HepG2 (cell line): ENCODE data around the gene PEPD. TPM values are rescaled to one million over a fixed set of nuclear protein-coding genes. Genes with fewer than 3 reads are reported as not detected.

Experiments
- CREB3 ChIP-seq: sonication (generic); formaldehyde crosslinking; IDR thresholded peaks from 2 replicates; pipeline ENCODE4 v1.5.0; 2020; ENCODE audit warnings: missing genetic modification reagents
- CSRNP1 ChIP-seq: sonication (generic); formaldehyde crosslinking; IDR thresholded peaks from 2 replicates; pipeline ENCODE4 v1.8.1; 2023; ENCODE audit warnings: mild to moderate bottlenecking, missing genetic modification reagents
- HMG20A ChIP-seq: IDR thresholded peaks from 2 replicates; pipeline ENCODE4 v1.6.1; 2016; ENCODE audit warnings: borderline replicate concordance
- MAFF ChIP-seq: IDR thresholded peaks from 2 replicates; pipeline ENCODE4 v1.6.1; 2011; ENCODE audit warnings: low read depth, low read length, improper control_type of control experiment
- NR2C2 ChIP-seq: sonication (generic); formaldehyde crosslinking; IDR thresholded peaks from 2 replicates; pipeline ENCODE4 v1.4.0; 2020; ENCODE audit warnings: missing genetic modification reagents, mild to moderate bottlenecking, moderate library complexity, borderline replicate concordance
- PCBP1 ChIP-seq: fragments of 200-400 bp; formaldehyde crosslinking; IDR thresholded peaks from 2 replicates; pipeline ENCODE4 v1.6.1; 2017; ENCODE audit warnings: mild to moderate bottlenecking, low read depth, low read length, borderline replicate concordance
- SP4 ChIP-seq: sonication (generic); formaldehyde crosslinking; IDR thresholded peaks from 2 replicates; pipeline ENCODE4 v1.8.1; 2023; ENCODE audit warnings: mild to moderate bottlenecking, missing genetic modification reagents
- ZFP37 ChIP-seq: sonication (generic); formaldehyde crosslinking; IDR thresholded peaks from 2 replicates; pipeline ENCODE4 v1.4.0; 2020; ENCODE audit warnings: missing genetic modification reagents, borderline replicate concordance
- ZKSCAN1 ChIP-seq: fragments of 150-350 bp; IDR thresholded peaks from 2 replicates; pipeline ENCODE4 v1.6.1; 2014; ENCODE audit warnings: low read length
- ZNF253 ChIP-seq: sonication (generic); formaldehyde crosslinking; IDR thresholded peaks from 2 replicates; pipeline ENCODE4 v1.8.0; 2022; ENCODE audit warnings: mild to moderate bottlenecking, missing genetic modification reagents, borderline replicate concordance
- ZNF383 ChIP-seq: sonication (generic); formaldehyde crosslinking; IDR thresholded peaks from 2 replicates; pipeline ENCODE4 v1.4.0; 2020; ENCODE audit warnings: missing genetic modification reagents, mild to moderate bottlenecking, borderline replicate concordance
- ZNF564 ChIP-seq: sonication (generic); formaldehyde crosslinking; IDR thresholded peaks from 2 replicates; pipeline ENCODE4 v1.8.1; 2023; ENCODE audit warnings: mild to moderate bottlenecking, missing genetic modification reagents
- ZNF652 ChIP-seq: IDR thresholded peaks from 2 replicates; pipeline ENCODE4 v1.6.1; 2016; ENCODE audit warnings: low read depth, borderline replicate concordance
- polyA plus RNA-seq, 8 experiments: library from polyadenylated mRNA; depleted of rRNA in 3 of 8; stranded (reverse) in 7 of 8; unstranded in 1 of 8; fragments of >200 nt; fragmentation: Illumina TruSeq in 4 of 8; extraction: Trizol in 4 of 8; gene quantifications; 2 replicates each; pipeline versions ENCODE4 v1.2.1 to v1.2.3, GENCODE V29; 2011 to 2016; ENCODE audit warnings: low read depth in 4 of 8, missing spikeins in 1 of 8, mixed read lengths in 1 of 8; ENCODE audit not compliant: insufficient read depth in 1 of 8
- total RNA-seq, 5 experiments: library from RNA; depleted of rRNA; stranded (reverse); fragments of >200 nt; fragmentation: Illumina TruSeq; extraction: Trizol; gene quantifications; 2 replicates each; pipeline ENCODE4 v1.2.3, GENCODE V29; 2016; ENCODE audit warnings: low read depth in 1 of 5
- TF ChIP-seq, protein P1 (sequence below), 2 experiments: sonication (generic) in 1 of 2; formaldehyde crosslinking in 1 of 2; IDR thresholded peaks; 2 replicates each; pipeline versions ENCODE4 v1.4.0 to v1.6.1; 2018 to 2020; ENCODE audit warnings: missing genetic modification reagents in 2 of 2, borderline replicate concordance in 1 of 2, low read depth in 1 of 2, mild to moderate bottlenecking in 1 of 2, missing biosample characterization in 1 of 2
- TF ChIP-seq, protein P2 (sequence below): sonication (generic); formaldehyde crosslinking; IDR thresholded peaks from 2 replicates; pipeline ENCODE4 v1.5.0; 2020; ENCODE audit warnings: mild to moderate bottlenecking, missing genetic modification reagents, moderate library complexity
- TF ChIP-seq, protein P3 (sequence below): sonication (generic); formaldehyde crosslinking; IDR thresholded peaks from 2 replicates; pipeline ENCODE4 v1.4.0; 2020; ENCODE audit warnings: missing genetic modification reagents
- TF ChIP-seq, protein P4 (sequence below): sonication (generic); formaldehyde crosslinking; IDR thresholded peaks from 2 replicates; pipeline ENCODE4 v1.5.1; 2020; ENCODE audit warnings: missing genetic modification reagents, mild to moderate bottlenecking, borderline replicate concordance

The PEPD gene
- total and polyA plus RNA-seq, 2 of the 13 experiments (the other 11 are each of a cell fraction or from before 2014, with no cell fraction given), result 60.7 to 75.1 TPM

GRCh38 chr19:33397536-33398360 lies 123.8 kb downstream of the PEPD start (continued):
- TF ChIP-seq ZNF652 (CRISPR knock-in tag) (no peak), CSRNP1 (no peak), ZKSCAN1 (no peak), PCBP1 (no peak), ZNF383 (CRISPR knock-in tag) (no peak), MAFF (no peak), ZNF564 (CRISPR knock-in tag) (no peak), NR2C2 (CRISPR knock-in tag) (no peak), SP4 (CRISPR knock-in tag) (no peak; the same call in 1 of the 2 replicates), ZFP37 (CRISPR knock-in tag) (no peak), HMG20A (CRISPR knock-in tag) (no peak), ZNF253 (CRISPR knock-in tag) (no peak), CREB3 (CRISPR knock-in tag) (no peak)
- TF ChIP-seq, protein P1, sequence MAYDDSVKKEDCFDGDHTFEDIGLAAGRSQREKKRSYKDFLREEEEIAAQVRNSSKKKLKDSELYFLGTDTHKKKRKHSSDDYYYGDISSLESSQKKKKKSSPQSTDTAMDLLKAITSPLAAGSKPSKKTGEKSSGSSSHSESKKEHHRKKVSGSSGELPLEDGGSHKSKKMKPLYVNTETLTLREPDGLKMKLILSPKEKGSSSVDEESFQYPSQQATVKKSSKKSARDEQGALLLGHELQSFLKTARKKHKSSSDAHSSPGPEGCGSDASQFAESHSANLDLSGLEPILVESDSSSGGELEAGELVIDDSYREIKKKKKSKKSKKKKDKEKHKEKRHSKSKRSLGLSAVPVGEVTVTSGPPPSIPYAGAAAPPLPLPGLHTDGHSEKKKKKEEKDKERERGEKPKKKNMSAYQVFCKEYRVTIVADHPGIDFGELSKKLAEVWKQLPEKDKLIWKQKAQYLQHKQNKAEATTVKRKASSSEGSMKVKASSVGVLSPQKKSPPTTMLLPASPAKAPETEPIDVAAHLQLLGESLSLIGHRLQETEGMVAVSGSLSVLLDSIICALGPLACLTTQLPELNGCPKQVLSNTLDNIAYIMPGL (CRISPR knock-in tag; IDR thresholded peaks at IDR 0.05; ENCODE audit: borderline replicate concordance in 1 of 2, low read depth in 1 of 2), result 0 out of 4 replicates have a peak, but pooled peaks have one; percentile 6 to 39
- TF ChIP-seq, protein P2, sequence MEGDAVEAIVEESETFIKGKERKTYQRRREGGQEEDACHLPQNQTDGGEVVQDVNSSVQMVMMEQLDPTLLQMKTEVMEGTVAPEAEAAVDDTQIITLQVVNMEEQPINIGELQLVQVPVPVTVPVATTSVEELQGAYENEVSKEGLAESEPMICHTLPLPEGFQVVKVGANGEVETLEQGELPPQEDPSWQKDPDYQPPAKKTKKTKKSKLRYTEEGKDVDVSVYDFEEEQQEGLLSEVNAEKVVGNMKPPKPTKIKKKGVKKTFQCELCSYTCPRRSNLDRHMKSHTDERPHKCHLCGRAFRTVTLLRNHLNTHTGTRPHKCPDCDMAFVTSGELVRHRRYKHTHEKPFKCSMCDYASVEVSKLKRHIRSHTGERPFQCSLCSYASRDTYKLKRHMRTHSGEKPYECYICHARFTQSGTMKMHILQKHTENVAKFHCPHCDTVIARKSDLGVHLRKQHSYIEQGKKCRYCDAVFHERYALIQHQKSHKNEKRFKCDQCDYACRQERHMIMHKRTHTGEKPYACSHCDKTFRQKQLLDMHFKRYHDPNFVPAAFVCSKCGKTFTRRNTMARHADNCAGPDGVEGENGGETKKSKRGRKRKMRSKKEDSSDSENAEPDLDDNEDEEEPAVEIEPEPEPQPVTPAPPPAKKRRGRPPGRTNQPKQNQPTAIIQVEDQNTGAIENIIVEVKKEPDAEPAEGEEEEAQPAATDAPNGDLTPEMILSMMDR (CRISPR knock-in tag), result peak; percentile 75
- TF ChIP-seq, protein P3, sequence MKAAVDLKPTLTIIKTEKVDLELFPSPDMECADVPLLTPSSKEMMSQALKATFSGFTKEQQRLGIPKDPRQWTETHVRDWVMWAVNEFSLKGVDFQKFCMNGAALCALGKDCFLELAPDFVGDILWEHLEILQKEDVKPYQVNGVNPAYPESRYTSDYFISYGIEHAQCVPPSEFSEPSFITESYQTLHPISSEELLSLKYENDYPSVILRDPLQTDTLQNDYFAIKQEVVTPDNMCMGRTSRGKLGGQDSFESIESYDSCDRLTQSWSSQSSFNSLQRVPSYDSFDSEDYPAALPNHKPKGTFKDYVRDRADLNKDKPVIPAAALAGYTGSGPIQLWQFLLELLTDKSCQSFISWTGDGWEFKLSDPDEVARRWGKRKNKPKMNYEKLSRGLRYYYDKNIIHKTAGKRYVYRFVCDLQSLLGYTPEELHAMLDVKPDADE, result no peak
- TF ChIP-seq, protein P4, sequence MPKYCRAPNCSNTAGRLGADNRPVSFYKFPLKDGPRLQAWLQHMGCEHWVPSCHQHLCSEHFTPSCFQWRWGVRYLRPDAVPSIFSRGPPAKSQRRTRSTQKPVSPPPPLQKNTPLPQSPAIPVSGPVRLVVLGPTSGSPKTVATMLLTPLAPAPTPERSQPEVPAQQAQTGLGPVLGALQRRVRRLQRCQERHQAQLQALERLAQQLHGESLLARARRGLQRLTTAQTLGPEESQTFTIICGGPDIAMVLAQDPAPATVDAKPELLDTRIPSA (CRISPR knock-in tag), result no peak
